ENCODE data around the gene SETD3.

The SETD3 gene

GRCh38 chr14:99422228-99423010, 58.2 kb downstream of the SETD3 start:
- no peak for DNase-seq (ENCODE audit: low read depth)

- no peak for DNase-seq (ENCODE audit: low read depth)
These were observed 59.9 kb downstream of the SETD3 start for GRCh38 chr14:99420711-99421110.

GRCh38 chr14:99419905-99420304, 60.8 kb downstream of the SETD3 start:
- no peak for DNase-seq (ENCODE audit: low read depth)

- DNase-seq (ENCODE audit: low read depth), result no peak
These were observed 62.4 kb downstream of the SETD3 start for GRCh38 chr14:99418242-99418641.

- DNase-seq (ENCODE audit: low read depth), result no peak
These were observed 63.8 kb downstream of the SETD3 start for GRCh38 chr14:99416909-99417308.

DNA sequence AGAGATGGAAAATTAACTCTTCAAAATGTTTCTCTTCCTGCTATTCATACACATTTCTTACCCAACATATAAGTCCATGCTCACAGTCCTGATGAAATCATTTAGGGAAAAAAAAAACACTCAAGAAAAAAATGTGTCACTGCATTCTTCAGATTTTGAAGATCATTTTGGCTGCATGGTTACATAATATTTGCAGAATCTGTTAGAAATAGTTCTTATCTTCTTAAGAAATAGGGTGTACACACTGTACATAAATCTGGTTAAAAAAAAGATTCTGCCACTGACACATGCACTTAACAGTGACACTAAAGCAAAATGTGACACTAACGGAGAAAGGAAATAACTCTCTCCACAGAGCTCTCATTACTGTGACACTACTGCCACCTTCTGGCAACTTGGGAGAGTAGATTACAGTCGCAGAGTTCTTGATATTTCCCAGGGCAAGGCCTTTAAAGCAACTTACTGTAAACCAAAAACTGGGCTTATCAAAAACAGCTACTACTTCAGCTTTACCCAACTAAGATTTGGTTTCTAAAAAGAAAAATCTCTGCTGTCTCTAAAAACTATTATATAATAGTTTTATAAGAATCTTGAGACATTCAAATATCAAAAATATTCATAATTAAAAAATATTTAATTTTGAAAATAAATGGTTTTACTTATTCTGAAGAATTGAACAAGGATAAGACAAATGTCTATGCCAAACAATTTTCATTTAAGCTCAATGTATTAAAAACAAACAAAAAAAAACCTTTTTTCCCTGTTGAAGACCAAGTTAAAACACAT, 65.0 kb downstream of the SETD3 start:
- DNase-seq (ENCODE audit: low read depth), result peak; percentile 32

DNA sequence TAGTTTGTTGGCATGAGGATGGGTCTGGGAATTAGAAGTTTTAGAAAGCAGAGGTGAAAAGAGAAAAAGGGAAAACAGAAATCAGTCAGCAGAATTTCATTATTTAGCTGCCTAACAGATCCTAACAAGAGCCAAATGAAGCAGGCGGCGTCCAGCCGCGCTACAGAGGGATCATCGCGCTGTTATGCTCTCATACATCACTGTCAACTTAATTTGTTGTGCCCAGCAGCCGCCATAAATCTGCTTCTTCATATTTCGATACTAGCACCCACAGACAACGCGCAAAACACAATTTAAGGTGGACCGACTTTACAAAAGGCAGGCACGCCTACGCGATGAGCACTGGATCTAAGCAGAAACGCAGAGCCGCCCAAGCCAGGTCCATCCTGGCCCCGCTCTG, 66.7 kb downstream of the SETD3 start:
- DNase-seq (ENCODE audit: low read depth), result no peak

DNA sequence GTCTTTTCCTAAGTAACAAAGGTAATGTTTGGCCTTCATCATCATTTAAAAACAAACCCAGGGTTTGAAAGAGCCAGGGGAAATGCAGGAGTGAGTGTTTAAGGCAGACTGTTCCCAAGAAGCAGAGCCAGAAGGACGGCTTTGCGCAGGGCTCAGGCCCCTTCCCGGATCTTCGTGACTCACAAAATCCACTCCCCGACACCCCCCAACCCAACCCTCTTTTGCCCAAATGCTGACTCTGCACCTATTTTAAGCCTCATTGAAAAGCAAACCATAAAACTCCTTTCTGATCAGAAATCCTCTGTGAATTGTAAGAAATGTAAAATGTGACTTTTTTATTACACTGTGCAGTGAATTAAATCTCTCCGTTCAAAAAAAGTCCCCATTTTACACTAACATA, 67.5 kb downstream of the SETD3 start:
- no peak for DNase-seq (ENCODE audit: low read depth)

GRCh38 chr14:99412117-99413061, 68.3 kb downstream of the SETD3 start:
- DNase-seq (ENCODE audit: low read depth), result no peak

- DNase-seq (ENCODE audit: low read depth), result no peak
These were observed 70.6 kb downstream of the SETD3 start for GRCh38 chr14:99410019-99410418.

DNA sequence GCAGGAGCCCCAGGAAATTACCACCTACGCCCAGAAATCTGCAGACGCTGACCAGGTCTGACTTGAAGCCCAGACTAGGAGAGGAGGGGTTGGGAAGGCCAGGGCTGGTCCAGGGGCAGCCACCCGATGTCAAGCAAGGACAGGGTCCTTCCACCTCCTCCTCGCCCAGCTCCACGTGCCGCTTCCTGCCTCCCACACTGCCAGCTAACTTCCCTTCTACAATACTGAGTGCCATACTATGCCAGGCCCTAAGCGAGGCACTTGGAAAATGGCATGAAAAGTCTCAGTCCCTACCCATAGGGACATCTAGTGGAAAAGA, 71.7 kb downstream of the SETD3 start:
- no peak for DNase-seq (ENCODE audit: low read depth)

DNA sequence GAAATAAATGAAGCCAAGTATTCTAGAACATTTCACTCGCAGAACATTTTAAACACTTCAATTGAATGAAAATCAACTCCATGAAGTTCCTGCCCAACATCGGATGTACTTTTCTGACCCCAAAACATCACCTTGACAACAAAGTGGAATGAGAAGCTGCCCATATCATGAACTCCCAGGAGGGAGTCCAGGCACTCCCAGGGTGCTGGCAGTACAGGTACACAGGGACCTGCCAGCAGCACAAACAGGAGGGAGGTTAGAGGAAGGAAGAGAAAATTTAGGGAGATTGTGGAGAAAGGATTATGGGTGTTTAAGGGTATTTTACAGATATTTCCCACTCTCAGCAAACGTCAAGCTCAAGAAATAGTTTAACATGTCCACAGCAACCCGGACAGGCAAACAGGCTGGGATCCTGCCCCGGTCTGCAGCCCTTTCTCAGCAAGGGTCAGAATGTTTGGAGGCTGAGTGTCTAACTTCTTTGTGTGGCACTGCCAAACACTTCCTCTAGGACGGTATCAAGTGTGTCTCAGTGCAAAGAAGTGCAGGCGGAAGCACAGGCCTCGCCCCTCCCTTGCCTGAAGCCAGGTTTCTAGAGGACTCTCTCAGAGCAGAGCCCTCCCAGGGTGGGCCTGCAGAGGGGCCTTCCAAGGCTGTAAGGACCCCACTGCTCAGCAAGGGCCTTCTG, 72.2 kb downstream of the SETD3 start:
- no peak for DNase-seq (ENCODE audit: low read depth)

DNA sequence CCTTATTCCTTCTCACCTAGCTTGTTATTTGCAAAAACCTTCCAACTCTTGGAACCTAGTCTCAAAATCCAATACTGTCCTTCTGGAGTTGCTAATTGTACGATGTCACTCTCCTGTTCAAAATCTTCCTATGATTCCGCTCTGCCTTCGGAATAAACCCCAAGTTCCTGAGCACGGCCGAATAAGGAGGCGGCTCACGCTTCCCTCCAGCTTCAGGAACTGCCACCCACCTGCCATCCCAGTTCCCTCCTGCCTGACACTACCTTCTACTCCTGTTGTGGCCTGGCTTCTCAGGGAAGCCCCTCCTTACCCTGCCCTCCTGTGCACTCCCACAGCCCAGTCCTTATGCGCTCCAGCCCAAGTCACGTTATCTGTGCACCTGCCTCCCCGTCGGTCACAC, 73.2 kb downstream of the SETD3 start:
- DNase-seq (ENCODE audit: low read depth), result no peak

DNA sequence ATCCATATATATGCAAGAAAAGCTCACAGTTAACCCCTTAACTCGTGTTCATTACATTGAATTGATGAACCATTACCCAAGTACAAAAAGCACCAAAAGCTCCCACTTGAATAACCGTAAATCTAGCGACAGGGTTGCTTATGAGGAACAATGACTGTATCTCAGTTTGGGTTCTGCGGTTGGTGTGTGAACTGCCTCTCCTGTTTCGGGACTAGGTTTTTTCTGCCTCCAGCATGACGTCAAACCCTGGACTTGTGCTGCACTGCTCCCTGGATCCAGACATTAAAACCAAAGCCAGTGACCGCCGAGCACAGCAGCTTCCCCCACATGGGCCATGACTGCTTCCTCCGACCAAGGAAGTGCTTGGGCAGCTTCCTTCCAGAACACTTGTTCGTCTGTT, 77.7 kb downstream of the SETD3 start:
- no peak for DNase-seq (ENCODE audit: low read depth)

GRCh38 chr14:99402285-99402648, 78.4 kb downstream of the SETD3 start:
- no peak for DNase-seq (ENCODE audit: low read depth)

DNA sequence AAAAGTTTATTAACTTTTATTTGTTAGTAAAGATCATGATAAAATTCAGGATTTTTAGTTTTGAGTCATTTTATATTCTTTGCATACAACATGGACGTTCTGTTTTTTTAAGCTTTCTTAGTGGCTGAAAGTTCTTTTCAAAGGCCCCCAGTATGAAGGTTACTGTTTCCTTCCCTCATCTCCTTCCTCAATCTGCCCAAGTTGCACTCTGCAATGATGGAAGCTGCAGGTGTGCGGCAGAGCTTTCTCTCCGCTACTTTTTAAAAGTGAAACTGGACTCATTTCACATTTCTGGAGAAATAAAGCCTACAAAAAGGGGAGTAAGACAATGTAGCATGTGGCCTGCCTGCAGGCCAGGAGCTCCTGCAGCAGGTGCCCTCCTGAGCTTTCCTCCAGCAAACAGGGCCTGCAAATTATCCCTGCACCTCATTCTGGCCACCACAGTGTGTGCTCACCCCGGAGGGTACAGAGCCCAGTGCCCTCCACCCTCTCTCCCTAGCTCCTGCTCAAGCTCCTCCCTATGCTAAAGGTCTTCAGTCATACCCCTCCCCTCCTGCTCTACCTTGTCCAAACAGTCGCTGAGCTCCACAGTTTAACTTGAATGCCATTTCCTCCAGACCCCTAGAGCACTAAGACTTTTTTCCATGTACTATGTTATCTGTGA, 78.9 kb downstream of the SETD3 start:
- DNase-seq (ENCODE audit: low read depth), result no peak

DNA sequence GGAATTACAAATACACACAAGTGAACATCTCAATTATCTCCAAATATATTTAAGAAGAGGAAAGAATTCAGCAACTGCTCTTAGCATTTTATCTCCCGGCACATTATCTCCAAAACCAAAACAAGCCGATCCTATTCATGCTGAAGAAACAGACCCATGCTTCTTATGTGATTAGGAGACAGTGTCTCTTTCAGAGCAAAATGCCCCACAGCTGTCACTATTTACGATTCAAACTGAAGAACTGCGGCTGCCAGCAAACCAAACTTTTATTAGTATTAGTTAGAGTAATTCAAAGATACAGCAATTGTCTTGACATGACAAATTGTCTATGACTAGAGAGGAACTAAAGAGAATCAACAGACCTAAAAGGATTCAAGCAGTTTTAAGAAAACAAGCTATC, 79.4 kb downstream of the SETD3 start:
- no peak for DNase-seq (ENCODE audit: low read depth)

DNA sequence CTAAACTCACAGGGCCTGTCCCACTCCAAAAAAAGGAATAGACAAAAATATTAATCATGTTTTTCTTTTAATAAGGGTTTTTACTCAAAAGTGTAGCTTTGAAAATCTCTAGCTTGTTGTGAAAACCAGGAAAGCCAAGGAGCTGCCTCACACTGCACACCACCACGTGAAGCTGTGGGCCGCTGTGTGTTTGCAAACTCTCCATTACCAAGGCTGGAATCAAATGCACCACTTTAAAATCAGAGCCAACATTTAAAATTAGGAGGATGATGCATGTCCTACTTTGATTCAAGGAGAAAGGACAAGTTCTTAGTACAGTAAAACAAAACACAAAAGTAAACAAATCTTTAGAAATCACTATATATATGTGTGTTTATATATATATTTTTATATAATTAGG, 83.0 kb downstream of the SETD3 start:
- DNase-seq (ENCODE audit: low read depth), result no peak

DNA sequence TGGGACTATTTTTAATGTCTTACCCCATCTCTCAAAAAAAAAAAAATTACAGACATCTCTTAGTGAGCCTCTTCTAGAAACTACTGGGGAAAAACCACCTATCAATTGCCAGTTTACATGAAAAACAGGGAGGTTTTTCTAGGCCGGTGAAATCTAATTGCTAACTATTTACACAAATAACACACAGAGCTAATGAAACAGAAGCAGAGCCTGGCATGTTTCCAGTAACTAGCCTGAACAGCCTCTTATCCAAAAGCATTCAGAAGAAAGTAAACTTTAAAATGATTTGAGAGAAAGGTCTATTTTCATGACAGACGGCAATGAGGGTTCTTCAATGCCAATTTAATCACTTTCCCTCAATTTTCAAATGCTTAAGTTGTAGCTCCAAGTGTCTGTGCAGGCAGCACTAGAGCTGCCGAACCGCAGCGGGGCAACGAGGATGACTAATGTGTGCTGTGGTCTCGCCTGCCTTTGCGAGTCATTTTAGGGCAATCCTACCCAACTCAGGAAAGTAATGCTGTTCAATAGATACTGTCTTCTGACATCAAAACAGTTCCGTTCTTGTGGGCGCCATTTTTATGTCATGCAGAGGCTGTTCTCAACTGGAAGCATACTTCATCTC, 84.6 kb downstream of the SETD3 start:
- DNase-seq (ENCODE audit: low read depth), result no peak

GRCh38 chr14:99394602-99395156, 86.0 kb downstream of the SETD3 start:
- no peak for DNase-seq (ENCODE audit: low read depth)
